ENCODE results near the gene SUPT5H.

The SUPT5H gene

DNA sequence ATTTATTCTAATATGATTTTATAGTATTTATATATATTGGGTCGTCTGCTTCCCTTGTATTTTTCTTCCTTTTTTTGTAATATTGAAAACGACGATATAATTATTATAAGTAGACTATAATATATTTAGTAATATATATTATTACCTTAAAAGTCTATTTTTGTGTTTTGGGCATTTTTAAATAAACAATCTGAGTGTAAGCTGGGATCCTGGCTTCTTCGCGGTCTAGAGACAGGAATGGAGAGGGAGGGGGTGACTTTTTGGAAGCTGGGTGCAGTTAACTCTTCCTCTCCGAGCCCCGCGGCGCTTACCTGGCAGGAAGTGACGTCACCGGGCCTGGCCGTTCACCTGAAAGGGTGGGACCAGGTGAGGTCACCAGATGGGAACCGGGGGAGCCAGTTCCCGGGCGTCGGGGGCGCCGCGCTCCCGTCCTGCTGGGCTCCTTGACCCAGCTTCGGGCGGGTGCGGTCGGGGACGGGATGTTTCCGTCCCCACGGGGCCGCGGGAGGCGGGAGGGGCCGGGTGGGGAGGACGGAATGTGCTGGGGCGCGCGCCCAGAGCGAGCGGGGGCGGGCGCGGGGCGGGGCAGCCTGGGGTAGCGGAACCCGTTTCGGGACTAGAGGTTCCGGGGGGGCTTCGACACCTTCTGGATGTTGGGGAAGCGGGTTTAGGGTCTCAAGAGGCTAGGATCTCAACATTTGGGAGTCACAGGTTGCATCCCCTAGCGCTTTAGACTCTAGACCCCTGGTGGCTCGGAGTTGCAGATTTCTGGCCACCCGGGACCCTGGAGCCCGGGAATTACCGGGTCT, 36.0 kb upstream of the SUPT5H start:
- DNase-seq, result peak; percentile 36

DNA sequence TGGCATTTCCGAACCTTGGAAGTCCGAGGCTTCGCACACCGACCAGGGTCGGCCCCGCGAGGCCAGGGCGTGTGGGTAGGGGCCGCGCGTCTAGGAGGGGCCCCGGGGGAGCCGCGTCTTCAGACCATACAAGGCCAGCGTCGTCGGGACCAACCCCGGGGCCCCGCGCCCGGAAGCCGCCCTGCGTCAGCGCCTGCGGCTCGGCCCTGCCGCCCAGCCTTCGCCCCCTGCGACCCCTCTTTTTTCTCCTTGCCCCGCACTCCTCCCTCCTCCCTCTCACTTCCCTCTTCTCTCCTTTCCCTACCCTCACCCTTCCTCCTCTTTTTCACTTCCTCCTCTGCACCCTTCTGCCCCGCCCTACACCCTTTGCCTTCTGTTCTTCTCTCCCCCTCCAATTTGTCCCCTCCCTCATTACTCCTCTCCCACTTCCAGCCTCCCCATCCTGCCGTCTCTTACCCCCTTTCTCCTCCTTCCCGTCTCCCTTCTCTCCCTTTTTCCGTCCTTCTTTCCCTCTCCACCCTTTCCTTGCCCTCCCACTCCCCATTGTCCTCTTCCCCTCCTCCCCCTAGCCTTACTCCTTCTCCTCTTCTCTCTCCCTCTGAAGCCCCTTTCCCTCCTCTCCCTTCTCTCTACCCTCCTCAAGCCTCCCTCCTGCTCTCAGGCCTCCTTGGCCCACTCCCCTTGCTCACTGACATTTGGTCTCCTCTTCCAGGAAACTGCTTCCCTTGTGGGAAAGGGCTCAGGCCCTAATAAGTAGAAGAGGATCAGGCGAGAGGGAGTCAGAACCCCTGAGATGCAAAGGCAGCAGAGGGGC, 35.2 kb upstream of the SUPT5H start:
- DNase-seq, result no peak

DNA sequence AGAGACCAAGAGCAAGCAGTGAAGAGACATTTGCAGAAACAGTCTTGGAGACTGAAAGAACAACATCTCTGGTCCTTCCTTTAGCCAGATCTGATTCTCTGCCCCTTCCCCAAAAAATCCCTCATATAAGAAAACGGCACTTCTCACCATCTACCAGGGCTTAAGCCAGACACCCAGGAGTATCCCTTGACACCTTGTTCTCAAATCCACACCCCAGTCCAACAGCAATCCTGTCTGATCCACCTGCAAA, 34.6 kb upstream of the SUPT5H start:
- DNase-seq, result no peak

DNA sequence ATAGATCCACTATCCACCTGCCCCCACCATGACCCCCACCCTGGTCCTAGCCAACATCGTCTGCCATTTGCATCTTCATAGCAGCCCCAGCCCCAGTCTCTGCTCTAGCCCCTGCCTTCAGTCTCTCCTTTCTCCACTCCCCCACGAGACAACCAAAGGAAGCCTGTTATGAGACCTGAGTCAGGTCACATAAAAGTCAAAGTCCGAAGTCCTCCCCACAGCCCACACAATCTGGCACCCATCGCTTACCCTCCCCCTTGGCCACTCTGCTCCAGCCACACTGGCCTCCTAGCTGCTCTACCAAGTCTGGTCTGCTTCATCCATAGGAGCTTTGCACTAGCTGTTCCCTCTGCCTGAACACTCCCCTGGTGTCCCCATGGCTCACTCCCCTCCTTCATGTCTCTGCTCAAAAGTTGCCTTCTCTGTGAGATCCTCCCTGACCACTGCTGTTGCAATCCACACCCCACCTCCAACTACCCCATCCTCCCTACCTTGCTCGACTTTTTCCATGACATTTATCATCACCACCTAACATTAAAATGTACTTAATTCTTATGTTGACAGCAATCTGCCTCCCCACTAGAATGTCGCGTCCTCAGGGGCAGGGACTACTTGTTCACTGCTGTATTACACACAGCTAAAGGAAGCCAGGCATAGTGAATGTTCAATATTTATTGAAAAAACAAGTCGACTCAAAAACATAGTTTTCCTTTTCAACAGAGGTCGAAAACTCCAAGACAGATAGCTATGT, 34.1 kb upstream of the SUPT5H start:
- DNase-seq, result no peak

DNA sequence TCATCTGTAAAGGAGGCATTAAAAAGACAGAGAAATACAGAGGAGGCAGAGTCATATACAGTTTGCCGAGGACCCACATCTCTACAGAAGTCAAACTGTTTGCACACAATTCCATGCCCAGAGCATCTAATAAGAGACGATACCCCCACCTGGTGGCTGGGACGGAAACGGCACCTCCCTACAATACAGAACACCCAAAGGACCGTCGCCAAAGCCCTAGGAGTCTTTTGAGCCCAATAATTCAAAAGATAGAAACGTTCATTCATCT, 33.6 kb upstream of the SUPT5H start:
- peak; percentile 90 for DNase-seq

DNA sequence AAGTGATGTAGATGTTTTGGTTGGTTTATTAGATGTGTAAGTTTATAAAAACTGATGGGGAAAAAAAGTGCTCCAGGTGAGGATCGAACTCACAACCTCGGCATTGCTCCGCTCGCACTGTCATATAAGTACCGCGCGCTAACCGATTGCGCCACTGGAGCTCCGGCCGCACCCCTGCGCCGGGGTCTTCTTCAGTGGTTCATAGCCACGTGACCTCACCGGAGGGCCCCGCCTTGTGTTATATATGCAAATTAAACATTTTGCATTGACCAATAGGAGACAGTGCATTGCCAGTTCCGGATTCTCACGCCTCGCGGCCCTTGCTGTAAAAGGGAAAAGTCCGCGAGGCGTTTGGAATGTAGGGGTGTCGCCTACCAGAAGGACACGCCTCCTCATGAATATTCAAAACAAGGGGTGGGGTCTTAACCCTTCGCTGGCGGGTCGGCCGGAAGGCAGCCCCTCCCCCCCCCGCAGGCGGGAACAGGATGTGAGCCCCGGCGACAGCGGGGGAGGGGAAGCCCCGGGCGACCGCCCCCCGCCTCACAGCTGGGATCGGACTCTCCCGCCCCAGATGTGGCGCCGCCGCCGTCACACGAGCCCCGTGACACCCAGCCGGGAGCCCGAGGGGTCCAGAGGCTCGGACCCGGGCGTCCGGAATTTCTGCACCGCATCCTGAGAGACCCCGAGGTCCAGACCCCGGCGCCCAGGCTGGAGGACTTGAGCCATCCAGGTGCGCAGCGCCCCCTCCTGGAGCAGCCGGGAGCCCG, 33.1 kb upstream of the SUPT5H start, which contains the start of gene PLEKHG2:
TSS of gene PLEKHG2 (plus strand) at position 570 of the 767 bp plus-strand sequence. CDS start 1,418 bp downstream, outside the sequence.
- peak; percentile 99 for DNase-seq

DNA sequence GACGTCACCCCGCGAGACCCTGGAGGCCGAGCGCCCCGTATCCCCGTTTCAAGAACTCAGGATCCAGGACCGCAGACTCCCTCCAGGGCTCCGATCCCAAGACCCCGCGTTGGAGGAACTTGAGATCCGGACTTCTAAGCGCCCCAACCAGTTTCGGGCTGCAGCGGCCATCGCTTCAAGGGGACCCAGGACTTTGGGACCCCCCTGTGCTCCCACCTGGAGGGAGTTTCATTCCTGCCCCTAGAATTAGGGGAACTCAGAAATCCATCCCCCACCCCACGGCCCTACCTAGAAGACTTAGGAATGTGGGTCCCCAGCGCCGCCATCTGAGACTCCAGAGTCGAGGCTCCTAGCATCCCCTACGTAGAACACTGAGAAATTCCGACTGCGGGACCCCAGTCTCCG, 32.5 kb upstream of the SUPT5H start:
- DNase-seq, result no peak

DNA sequence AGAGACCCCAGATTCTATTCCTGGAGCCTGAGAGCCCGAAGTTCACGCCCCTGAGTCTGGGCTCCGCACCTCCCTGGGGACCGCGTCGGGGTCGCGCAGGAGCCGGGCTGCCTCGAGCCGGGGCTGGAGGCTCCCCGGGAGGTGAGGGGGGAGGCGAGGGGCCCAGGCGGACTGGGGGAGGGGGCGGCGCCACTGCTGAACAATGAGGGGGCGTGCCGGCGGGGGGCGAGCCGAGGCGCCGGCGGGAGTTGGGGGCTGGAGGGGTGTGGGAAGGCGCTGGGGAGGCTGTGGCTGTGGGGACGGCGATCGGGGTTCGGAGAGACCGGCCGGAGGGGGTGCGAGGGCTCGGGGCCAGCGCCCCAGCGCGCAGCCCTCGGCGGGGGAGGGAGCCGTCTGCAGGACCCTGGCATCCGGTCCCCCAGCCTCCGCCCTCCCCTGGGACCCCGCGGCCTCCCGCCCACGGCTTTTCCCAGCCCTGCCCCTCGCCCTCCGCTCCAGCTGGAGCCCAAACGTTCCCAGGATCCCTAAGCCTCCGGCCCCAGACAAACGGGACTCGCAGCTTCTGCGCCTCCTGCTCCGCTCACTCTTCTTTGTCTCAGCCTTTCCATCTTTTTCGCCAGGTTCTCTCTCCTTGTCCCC, 32.0 kb upstream of the SUPT5H start:
- DNase-seq, result no peak

DNA sequence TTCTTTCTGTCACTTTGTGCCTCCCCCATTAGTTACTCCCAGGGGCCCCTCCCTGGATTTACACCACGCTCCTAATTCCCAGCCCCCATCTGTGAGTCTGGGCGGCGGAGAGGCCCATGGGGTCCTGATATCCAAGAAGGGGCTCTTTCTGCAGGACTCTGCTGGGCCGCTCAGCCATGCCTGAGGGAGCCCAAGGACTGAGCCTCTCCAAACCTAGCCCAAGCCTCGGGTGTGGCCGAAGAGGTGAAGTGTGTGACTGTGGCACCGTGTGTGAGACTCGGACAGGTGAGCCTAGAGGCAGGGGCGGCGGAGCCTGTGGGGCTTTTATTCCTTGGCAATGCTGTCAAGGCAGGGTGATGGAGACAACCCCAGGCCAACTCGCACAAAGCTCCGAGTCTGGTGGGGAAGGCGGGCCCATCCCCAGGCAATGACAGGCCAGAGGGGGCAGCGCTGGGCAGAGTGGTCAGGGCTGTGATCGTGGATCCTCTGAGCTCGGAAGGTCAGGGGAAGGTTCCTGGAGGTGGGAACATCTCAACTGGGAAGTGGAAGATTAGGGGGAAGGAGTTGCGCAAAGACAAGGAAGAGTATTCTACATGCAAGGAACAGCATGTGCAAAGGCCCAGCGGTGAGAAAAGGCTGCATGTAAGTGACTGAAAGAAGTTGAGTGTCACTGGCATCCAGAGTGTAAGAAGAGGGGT, 31.3 kb upstream of the SUPT5H start:
- no peak for DNase-seq

DNA sequence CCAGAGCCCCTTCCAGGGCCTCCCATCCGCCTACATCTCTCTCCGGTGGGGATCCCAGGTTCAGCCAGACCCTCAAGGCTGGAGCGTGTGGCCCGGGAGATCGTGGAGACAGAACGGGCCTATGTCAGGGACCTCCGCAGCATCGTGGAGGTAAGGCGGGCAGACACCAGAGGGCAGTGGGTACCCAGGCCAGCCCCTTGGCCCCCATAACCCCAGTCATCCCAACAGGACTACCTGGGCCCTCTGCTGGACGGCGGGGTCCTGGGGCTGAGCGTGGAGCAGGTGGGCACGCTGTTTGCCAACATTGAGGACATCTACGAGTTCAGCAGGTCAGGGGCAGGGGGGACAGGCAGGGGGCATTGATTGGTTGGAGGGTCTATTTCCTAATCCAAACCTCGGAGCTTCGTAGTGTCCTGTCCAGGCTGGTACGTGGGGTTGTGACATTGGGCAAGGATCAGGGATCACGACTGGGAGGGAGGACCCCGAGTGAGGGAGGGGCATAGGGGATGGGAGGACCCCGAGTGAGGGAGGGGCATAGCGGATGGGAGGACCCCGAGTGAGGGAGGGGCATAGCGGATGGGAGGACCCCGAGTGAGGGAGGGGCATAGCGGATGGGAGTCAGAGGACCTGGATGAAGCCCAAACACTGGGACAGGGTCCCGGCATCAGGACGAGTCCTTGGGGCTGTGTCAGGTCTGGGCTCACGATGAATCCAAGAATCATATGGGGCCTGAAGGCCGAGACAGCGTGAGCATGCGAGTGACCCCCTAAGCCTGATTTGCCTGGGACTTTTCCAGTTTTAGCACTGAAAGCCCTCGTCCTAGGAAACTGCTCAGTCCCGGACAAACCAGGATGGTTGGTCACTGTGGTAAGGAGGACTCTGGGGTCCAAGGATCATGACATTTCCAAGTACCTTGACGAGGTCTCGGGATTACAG, 30.0 kb upstream of the SUPT5H start:
- no peak for DNase-seq

DNA sequence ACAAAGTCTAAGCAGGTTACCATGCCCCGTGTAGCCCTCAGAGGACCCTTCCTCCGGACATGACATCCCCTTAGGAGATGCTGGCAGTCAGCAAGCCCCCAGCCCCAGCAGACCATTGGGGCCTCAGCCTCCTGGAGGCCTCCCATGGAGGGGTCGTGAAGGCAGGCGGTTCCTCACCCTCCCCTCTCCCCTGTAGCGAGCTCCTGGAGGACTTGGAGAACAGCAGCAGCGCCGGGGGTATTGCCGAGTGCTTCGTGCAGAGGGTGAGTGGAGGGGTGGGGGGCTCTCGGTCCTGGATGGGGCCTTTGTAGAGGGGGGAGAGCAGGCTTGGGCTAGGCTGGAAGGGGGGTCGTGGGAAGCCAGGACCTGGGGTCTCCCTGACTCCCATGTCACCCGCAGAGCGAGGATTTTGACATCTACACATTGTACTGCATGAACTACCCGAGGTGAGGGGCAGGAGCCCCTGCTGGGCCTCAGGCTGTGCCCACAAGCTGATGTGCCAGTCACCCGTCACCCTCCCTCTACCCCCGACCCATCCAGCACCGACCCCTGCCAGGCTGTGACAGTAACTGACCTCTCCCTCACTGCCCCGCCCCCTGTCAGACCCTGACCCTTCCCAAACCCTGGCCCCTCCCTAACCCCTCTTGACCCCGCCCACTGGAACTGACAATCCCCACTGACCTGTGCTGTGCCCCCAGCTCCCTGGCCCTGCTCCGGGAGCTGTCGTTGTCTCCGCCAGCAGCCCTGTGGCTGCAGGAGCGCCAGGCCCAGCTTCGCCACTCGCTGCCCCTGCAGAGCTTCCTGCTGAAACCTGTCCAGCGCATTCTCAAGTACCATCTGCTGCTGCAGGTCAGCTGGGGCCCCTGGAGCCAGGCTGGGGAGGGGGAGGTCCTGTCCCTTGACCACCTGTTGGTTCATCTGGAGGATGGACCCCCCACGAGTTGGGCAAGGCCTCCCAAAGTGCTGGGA, 28.9 kb upstream of the SUPT5H start:
- no peak for DNase-seq

DNA sequence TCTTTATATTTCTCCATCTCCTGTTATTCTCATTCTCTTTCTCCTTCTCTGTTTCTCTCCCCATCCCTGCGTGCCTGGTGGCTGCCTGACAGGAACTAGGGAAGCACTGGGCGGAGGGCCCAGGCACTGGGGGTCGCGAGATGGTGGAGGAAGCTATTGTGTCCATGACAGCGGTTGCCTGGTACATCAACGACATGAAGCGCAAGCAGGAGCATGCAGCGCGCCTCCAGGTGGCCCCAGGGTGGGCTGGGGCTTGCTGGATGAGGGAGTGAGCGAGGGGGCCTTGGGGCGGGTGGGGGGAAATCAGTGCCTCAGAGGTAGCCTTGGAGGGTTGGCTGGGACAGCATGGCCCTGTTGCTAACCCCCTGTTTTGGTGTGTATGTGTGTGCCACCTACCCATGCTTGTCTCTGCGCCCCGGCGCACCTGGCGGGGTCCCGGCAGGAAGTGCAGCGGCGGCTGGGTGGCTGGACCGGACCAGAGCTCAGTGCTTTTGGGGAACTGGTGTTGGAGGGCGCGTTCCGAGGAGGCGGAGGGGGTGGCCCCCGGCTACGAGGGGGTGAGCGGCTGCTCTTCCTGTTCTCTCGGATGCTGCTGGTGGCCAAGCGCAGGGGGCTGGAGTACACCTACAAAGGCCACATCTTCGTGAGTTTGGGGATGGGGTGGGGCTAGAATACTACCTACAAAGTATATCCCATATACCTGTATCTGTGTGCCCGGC, 27.8 kb upstream of the SUPT5H start:
- no peak for DNase-seq

DNA sequence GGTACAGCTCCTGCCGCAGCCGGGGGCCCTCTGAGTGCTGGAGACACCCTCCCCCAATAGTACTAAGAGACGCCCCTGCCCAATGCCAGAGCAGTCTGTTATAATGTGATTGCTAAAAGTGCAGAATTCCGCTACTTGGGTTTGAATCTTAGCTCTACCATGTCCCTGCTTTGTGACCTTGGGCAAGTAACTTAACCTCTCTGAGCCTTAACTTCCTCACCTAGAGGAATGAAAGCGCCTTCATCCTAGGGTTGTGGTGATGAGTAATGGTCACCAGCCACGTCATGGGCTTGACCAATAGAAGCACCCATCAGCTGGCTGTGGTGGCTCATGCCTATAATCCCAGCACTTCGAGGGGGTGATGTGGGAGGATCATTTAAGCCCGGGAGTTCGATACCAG, 26.4 kb upstream of the SUPT5H start:
- DNase-seq, result no peak

DNA sequence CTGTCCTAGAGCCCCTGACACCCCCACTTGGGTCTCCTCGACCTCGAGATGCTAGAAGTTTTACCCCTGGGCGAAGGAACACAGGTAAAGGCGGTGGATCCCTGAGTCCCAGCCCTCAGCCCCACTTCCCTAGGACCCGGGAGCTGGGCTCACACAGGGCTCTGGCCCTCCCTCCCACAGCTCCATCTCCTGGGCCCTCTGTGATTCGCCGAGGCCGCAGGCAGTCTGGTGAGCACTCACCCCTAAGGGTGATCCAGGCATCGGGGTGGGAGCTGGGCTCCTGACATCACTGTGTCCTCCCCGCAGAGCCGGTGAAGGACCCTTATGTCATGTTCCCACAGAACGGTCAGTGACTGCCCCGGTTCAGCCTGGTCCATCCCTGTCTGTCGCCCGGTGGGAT, 24.6 kb upstream of the SUPT5H start:
- DNase-seq, result no peak

DNA sequence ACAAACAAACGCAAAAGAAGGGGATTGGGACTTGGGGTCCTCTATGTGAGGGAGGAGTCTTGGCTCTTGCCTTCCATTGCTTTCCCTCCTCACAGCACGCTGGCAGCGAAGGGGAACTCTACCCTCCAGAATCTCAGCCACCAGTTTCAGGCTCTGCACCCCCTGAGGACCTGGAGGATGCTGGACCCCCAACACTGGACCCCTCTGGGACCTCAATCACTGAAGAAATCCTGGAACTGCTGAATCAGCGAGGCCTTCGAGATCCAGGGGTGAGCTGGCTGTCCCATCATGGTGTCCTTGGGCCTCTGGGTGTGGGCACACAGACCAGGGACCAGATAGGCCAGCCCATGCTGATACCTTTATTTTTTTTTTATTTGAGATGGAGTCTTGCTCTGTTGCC, 23.4 kb upstream of the SUPT5H start:
- DNase-seq, result no peak

DNA sequence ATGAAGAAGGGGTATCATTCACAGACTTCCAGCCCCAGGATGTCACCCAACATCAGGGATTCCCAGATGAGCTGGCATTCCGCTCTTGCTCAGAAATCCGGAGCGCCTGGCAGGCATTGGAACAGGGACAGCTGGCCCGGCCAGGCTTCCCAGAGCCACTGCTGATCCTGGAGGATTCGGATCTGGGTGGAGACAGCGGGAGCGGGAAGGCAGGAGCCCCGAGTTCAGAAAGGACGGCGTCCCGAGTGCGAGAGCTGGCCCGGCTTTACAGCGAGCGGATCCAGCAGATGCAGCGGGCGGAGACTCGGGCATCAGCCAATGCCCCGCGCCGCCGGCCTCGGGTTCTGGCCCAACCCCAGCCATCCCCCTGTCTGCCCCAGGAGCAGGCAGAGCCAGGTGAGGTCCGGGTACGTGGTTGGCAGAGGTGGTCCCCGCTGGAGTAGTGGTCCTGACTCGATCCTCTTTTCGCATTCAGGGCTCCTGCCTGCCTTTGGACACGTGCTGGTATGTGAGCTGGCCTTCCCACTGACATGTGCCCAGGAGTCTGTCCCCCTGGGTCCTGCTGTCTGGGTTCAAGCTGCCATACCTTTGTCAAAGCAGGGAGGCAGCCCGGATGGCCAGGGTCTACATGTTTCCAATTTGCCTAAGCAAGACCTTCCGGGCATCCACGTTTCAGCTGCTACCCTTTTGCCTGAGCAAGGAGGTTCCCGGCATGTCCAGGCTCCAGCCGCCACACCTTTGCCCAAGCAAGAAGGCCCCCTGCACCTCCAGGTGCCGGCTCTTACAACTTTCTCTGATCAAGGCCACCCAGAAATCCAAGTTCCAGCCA, 21.9 kb upstream of the SUPT5H start:
- no peak for DNase-seq

DNA sequence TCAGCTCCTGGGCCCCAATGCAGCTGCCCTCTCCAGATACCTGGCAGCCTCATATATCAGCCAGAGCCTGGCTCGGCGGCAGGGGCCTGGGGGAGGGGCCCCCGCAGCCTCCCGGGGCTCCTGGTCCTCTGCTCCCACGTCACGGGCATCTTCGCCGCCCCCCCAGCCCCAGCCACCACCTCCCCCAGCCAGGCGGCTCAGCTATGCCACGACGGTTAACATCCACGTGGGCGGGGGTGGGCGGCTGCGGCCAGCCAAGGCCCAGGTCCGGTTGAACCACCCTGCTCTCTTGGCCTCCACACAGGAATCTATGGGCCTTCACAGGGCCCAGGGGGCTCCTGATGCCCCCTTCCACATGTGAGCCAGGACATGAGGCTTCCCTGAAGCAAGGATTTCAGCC, 20.4 kb upstream of the SUPT5H start:
- DNase-seq, result no peak

DNA sequence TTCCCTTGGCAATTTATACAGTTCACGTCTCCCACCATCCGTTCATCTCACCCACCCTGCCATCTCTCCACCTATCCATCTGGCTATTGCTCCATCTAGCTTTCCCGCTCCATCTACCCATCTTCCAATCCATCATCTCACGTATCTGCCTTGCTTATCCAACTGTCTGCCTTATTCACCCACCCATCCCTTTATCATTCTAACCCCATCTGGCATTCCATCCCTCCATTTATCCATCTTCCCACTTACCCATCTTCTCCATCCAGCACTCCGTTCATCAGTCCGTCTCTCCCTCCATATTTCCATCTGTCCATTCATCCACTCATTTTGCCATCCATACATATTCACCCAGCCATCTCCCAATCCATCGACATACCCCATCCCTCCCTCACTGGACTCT, 19.6 kb upstream of the SUPT5H start:
- no peak for DNase-seq
